ENCODE results near the gene REM2. TPM values are rescaled to one million over a fixed set of nuclear protein-coding genes. Genes with fewer than 3 reads are reported as not detected.
"Not testable (repeated sequence)": the region's sequence is repeated elsewhere in the genome, so short reads cannot be mapped to it uniquely, and the experiment has no call there.

REM2 gene
- total RNA-seq, 1 donor from 2014 or later, result under 0.01 TPM

- no peak for DNase-seq (ENCODE audit: low read depth in 2 of 2)
These were observed 13.3 kb downstream of the REM2 start for GRCh38 chr14:22896356-22896755.

DNA sequence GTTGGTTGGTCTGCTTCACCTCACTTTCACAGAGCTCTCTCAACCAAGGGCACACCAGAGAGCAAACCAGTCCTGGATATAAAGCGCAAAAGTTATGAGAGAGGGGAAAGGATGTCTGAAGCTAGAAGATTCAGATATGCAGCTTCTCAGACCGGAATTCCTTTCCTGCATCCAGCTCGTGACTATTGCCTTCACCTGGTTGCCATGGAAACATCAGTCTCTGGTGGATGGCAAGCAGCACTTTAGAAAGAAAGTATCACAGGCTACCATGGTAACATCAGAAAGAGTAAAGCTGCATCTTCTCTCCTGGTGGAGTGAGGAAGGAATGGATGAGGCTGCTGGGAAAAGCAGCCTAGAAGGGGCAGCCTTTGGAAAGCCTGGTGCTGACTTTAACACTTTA is 13.7 kb downstream of the REM2 start:
- no peak for DNase-seq (ENCODE audit: low read depth in 2 of 2)

DNA sequence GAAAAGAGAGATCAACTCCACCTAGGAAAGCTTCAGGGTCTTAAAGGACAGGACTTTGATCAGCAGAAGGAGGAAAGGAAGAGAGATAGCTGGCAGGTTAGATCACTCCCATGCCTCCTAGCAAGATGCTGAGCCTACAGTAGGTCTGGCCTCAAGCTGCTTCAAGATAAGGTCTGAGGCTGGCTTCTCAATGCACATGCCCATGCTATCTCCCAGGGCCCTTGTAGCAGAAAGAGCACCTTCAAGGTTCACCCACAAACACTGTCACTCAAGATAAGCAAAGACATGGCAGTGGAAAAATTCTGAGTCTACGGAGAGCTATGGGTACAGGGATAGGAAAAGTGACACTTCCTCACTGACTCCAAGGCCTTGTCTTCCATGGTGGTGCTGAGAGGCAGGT is 14.3 kb downstream of the REM2 start:
- DNase-seq (ENCODE audit: low read depth in 2 of 2), result no peak

DNA sequence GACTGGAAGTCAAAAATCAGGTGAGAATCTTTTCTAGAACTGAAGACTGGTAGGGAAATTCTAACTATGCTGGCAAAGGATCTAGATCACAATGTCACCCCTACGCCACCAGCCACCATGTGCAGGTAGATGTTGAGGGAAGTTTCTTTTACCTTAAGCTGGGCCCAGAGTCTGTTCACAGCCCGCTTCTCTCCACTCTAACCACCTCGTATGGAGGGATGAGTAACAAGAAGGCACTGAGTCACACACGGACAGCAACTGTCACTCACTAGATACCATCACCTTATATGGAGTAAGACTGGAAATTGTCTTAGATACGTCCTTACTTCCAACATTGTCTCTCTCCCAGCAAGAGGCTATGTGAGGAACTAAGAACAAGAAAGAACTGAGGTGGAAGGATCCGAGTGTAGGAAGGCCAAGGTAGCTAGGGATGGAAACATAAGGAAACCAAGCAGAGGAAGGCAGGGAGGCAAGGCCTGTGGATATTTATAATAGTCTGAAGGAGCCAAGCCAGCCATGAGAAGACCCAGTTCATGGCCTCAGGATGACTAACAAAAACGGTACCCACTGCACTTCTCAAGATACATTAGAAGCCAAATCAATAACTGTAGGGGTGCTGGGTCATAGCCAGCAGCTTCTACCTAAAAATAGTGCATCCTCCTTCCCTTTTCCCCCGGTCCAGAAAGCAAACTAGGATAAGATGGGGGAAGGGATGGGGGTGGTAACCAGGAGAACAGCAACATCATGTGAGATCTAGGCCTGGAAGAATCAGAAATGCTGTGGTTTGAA is 15.5 kb downstream of the REM2 start:
- peak in 1 of 2 donors; percentile 38 for DNase-seq (ENCODE audit: low read depth in 2 of 2)

- peak; percentile 71 to 78 for DNase-seq (ENCODE audit: low read depth in 2 of 2)
These were observed 17.2 kb downstream of the REM2 start for GRCh38 chr14:22900081-22900799.

- no peak for DNase-seq (ENCODE audit: low read depth in 2 of 2)
These were observed 18.8 kb downstream of the REM2 start for GRCh38 chr14:22901799-22902198.

- no peak for DNase-seq (ENCODE audit: low read depth in 2 of 2)
These were observed 20.7 kb downstream of the REM2 start for GRCh38 chr14:22903742-22904087.

DNA sequence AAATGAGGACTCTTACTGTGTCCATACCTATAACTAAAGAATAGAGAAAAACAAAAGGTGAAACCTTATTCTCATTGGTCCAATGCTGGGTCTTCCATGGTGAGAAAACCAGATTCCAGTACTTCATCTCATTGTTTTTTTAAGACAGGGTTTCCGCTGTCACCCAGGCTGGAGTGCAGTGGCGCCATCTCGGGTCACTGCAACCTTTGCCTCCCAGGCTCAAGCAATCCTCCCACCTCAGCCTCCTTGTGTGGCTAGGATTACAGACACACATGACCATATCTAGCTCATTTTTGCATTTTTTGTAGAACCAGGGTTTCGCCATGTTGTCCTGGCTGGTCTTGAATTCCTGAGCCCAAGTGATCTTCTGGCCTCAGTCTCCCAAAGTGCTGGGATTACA is 22.6 kb downstream of the REM2 start:
- no peak for DNase-seq (ENCODE audit: low read depth in 2 of 2)

DNA sequence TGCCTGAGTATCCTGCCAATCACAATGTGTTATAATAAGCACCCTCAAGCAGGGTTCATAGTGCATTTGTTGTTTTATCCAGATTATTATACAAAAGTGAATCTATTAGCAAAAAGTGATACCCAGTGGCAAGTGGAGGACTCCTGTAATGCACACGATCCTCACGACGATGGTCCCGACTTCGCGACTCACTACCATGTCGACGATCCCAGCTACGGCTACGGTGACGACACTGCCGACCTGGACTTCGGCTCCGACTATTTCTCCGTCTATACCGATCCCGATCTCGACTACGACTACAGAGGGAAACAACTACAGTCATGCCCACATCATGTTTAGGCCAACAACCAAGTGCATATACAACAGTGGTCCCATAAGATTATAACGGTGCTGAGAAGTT is 23.1 kb downstream of the REM2 start:
- no peak for DNase-seq (ENCODE audit: low read depth in 2 of 2)

GRCh38 chr14:22907429-22907828 is 24.4 kb downstream of the REM2 start:
- no peak for DNase-seq (ENCODE audit: low read depth in 2 of 2)

DNA sequence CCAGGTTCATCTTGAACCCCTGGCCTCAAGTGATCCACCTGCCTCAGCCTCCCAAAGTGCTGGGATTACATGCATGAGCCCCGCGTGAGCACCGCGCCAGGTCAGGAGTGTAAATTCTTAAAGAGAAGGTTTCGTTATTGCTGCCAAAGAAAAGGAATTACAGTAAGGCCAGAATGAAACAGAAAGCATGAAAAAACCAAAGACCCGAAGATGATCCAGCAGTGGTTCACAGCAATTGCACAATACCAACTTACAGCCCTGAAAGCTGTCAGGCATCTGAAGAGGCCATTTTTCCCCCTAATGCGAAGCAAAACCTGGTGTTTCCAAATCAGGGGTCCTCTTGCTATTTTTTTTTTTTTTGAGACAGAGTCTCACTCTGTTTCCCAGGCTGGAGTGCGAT is 25.6 kb downstream of the REM2 start:
- DNase-seq (ENCODE audit: low read depth in 2 of 2), result no peak

DNA sequence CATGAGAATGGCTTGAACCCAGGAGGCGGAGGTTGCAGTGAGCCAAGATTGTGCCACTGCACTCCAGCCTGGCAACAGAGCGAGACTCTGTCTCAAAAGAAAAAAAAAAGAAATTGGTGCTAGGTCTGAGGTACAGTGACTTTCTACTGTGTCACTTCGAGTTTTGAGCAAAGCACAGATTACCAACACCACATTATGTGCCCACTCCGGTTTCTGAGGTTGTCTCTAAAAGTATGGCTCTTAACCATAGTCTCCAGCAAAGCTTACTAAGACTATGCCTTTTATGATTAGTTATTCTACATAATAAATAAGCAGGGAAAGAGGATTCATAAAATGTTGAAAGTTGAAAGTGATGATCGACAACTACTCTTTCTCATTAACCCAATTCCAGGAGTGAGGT is 27.9 kb downstream of the REM2 start:
- no peak for DNase-seq (ENCODE audit: low read depth in 2 of 2)

- not testable (repeated sequence) for DNase-seq (ENCODE audit: low read depth in 2 of 2)
These were observed 31.8 kb downstream of the REM2 start for GRCh38 chr14:22914836-22915235.

DNA sequence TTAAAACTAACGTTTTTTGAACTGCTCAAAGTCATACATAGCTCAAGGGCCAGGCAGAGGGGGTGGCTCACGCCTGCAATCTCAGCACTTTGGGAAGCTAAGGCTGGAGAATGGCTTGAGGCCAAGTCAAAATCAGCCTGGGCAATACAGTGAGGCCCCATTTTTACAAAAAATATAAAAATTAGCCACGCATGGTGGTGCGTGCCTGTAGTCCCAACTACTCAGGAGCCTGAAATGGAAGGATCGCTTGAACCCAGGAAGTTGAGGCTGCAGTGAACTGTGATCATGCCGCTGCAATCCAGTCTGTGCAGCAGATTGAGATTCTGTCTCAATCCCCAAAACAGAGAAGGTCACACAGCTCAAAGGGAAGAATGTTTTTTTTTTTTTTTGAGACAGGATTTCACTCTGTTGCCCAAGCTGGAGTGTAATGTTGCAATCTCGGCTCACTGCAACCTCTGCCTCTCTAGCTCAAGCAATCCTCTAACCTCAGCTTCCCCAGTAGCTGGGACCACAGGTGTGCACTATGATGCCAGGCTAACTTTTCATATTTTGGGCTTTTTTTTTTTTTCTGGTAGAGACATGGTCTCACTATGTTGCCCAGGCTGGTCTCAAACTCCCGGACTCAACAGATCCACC is 33.0 kb downstream of the REM2 start:
- no peak for DNase-seq (ENCODE audit: low read depth in 2 of 2)

DNA sequence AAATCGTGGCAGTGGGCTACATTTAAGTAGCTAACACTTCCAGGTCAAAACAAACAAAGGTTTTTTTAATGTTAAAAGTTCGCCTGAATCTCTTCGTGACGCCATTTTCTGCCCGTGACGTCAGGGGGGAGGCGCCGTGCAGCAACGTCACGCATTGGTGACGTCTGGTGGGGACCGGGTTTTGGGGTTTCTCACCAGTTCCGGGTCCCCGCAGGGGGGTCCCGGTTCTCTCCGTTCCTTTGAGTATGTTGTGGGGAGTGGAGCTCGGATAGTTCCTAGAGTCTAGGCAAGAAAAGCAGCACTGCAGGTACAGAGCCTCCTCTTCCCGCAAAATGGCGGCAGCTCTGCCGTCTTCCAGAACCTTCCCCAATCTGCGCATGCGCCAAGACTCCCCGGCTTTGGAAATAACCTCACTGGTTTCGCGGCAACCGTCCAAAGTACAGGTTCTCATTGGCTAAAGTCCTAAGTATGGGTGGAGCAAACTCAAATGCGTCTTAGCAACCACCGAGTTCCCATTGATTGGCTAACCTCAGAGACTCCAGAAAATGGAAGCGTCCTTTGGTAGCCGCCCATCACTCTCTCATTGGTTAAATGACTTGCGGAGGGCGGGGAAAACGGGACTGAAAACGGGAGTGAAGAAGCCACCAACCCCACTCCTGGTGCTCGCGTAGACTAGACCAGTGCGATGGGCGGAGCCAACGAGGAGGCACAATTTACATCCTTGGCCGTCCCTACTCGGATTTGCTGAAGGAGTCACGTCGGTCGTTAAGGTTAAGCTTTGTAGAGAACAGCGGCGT is 36.0 kb downstream of the REM2 start, which contains the start of gene RBM23:
RBM23 (minus strand) TSS at position 346 of the 797 bp plus-strand sequence.
- peak; percentile 100 for DNase-seq (ENCODE audit: low read depth in 2 of 2)

GRCh38 chr14:22919601-22919921 is 36.5 kb downstream of the REM2 start:
- no peak for DNase-seq (ENCODE audit: low read depth in 2 of 2)

GRCh38 chr14:22920697-22921096 is 37.7 kb downstream of the REM2 start:
- no peak for DNase-seq (ENCODE audit: low read depth in 2 of 2)

DNA sequence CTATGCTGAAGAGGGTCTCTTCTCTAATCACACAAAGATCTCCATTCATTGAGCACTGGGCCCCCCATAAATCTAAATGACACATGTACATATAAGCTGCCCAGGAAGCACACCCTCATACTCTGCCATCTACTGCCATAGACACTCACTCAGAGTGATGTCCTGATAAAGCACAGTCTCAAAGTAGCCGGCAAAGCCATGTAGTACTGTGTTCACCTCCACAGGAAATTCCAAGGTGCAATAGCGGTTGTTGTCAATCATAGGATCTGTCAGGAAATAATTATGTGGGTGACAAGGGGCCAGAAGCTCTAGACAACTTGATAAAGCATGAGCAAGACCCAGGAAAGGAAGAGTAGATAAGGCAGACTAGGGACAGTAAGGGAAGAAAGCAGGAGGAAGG is 39.3 kb downstream of the REM2 start:
- DNase-seq (ENCODE audit: low read depth in 2 of 2), result no peak

DNA sequence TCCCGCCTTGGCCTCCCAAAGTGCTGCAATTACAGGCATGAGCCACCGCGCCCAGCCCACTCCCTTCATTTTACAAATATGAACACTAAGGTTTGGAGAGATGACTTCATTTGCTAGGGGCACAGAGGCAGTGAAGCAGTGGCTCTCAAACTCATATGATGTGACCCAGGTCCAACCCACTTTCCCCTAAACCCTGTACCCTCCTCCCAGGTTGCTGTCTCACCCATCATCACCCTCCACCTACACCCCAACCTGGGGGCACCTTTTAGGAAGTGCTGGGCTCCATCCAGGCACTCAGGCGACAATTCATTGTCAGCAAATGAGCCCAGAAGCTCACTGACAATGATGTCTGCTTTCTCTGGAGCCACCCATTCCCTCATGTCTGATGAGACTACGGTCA is 40.7 kb downstream of the REM2 start:
- no peak for DNase-seq (ENCODE audit: low read depth in 2 of 2)

DNA sequence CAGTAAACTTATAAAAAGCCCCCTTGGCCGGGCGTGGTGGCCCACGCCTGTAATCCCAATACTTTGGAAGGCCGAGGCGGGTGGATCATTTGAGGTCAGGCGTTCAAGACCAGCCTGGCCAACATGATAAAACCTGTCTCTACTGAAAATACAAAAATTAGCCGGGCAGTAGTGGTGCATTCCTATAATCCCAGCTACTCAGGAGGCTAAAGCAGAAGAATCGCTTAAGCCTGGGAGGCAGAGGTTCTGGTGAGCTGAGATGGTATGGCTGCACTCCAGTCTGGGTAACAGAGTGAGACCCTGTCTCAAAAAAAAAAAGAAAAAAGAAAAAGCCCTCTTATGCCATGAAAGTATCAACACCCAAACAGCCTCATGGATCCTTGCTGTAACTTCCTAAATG is 42.5 kb downstream of the REM2 start:
- DNase-seq (ENCODE audit: low read depth in 2 of 2), result no peak

DNA sequence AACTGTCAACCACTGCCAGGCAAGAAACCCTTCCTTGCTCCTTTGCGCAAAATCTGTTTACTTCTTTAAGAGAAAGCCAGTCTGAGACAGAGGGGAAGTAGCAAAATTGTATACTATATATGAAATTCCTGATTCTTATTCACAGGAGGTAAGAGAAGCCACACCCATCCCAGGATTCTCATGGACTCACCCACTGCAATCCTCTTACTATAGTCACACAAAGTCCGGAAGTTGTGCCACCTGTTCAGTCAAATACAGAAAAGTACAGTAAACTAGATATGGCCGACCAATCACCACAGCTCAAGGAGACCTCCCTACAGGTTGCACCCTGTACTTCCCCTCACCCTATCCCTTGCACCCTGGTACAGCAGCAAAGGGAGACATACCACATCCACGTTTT is 43.3 kb downstream of the REM2 start:
- no peak for DNase-seq (ENCODE audit: low read depth in 2 of 2)
